GM21825 (cell line): ENCODE data around the gene RITA1.
A peak's percentile ranks its signal among the peaks of the same experiment; 100 is the strongest.
"Not testable (repeated sequence)": the region's sequence is repeated elsewhere in the genome, so short reads cannot be mapped to it uniquely, and the experiment has no call there.

ENCODE experiments used
- ATAC-seq: cut with Tn5 transposase; IDR thresholded peaks from one replicate; pipeline ENCODE4 v1.9.1; 2021; ENCODE audit warnings: mild to moderate bottlenecking, moderate library complexity; ENCODE audit not compliant: unreplicated experiment

RITA1 gene

DNA sequence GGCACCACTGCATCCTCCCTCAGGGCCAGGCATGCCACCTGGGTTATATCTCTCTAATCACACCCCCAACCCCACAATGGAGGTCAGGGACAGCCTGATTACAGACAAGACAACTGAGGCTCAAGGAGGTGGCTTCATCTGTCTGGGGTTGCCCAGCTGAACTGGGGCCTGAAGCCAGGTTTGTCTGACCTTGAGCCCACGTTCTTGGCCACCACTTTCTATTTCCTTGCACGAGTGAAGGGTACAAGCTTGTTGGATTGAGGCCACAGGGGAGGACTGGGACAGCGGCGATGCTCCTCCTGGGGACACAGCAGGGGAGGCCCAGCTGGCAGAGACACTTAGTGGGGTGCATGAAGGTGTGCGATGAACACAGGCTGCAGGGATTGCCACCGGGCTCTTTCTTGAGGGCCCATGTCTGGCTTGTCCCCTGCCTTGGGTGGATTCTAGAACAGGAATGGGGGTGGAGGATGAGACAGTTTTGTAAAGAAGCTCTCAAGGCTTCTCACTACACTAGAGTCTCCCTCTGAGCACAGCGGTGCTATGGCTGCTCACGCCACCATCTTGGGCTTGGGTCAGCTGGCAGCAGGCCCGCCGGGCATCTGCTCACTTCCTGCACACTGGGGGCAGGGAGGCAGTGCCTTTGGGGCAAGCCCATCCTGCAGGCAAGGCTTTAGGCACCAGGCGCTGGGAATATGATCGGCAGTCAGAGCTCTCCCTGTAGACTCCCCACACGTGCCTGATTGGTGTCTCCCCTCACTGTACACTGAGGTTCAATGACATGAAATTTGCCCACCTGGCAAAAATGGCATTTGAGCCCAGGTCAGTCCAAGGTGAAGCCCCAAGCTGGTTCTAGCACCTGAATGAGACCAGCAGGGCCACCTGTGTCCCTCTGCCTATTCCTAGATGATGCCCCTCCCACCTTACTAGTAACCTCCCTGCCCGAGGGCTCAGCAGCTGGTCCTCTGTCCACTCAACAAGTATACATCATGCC lies 16.0 kb downstream of the RITA1 start:
- ATAC-seq = no peak

DNA sequence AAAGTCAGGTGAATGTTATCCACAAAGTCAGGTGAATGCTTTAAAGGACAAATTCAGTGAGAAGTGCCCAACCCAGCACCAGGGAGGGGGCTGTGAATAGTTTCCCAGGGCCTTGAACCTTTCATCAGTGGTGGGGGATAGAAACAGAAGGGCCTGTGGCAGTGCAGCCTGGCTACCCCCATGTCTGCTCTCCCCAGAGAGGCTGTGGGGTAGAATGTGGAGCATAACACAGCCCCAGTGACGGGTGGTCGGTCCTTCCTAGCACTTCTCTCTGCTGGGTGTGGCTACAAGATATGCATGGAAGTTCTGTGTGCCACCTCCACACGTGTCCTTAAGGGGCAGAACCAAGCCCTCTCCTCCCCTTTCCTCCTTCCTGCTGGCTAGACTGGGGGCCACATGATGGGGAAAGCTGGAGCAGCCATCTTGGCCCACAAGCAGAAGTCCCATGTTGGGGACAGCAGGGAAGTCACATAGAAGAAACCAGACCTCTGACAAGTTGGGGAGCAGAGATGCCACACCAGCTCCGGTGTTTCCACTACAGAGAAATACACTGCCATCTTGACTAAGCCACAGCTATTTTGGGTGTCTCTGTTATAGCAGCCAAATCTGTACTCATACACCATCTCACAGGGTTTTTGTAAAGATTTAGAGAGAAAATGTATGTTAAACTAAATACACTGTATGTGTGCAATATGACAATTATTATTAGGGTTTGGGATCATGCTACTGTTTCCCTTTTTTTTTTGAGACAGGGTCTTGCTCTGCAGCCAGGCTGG lies 17.0 kb downstream of the RITA1 start:
- no peak for ATAC-seq

GRCh38 chr12:113203852-113204760 lies 18.6 kb downstream of the RITA1 start:
- ATAC-seq = no peak

- ATAC-seq = no peak
These were observed 19.3 kb downstream of the RITA1 start for GRCh38 chr12:113204804-113205203.

DNA sequence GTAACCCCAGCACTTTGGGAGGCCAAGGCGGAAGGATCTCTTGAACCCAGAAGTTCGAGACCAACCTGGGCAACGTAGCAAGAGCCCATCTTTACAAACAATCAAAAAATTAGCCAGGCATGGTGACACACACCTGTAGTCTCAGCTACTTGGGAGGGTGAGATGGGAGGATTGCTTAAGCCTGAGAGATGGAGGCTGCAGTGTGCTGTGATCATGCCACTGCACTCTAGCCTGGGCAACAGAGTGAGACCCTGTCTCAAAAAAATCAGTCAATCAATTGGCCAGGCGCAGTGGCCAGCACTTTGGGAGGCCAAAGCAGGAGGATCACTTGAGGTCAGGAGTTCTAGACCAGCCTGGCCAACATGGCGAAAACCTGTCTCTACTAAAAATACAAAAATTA lies 21.3 kb downstream of the RITA1 start:
- not testable (repeated sequence) for ATAC-seq

- ATAC-seq = peak; percentile 5
These were observed 22.1 kb downstream of the RITA1 start for GRCh38 chr12:113207613-113208040.

GRCh38 chr12:113208041-113208934 lies 22.8 kb downstream of the RITA1 start:
- ATAC-seq = peak; percentile 75

- ATAC-seq = no peak
These were observed 25.6 kb downstream of the RITA1 start for GRCh38 chr12:113211160-113211559.

- ATAC-seq = peak; percentile 47
These were observed 29.4 kb downstream of the RITA1 start for GRCh38 chr12:113214895-113215400.

DNA sequence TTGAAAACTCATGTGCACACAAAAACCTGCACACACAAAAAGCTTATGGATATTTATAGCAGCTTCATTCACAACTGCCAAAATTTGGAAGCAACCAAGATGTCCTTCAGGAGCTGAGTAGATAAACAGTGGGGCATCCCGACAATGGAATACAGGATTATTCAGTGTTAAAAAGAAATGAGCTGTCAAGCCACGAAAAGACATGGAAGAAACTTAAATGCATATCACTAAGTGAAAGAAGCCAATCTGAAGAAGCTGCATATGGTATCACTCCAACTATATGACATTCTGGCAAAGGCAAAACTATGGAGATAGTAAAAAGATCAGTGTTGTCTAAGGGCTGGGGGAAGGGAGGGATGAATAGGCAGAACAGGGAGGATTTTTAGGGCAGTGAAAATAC lies 30.5 kb downstream of the RITA1 start:
- no peak for ATAC-seq

- no peak for ATAC-seq
These were observed 35.2 kb downstream of the RITA1 start for GRCh38 chr12:113220593-113221180.

DNA sequence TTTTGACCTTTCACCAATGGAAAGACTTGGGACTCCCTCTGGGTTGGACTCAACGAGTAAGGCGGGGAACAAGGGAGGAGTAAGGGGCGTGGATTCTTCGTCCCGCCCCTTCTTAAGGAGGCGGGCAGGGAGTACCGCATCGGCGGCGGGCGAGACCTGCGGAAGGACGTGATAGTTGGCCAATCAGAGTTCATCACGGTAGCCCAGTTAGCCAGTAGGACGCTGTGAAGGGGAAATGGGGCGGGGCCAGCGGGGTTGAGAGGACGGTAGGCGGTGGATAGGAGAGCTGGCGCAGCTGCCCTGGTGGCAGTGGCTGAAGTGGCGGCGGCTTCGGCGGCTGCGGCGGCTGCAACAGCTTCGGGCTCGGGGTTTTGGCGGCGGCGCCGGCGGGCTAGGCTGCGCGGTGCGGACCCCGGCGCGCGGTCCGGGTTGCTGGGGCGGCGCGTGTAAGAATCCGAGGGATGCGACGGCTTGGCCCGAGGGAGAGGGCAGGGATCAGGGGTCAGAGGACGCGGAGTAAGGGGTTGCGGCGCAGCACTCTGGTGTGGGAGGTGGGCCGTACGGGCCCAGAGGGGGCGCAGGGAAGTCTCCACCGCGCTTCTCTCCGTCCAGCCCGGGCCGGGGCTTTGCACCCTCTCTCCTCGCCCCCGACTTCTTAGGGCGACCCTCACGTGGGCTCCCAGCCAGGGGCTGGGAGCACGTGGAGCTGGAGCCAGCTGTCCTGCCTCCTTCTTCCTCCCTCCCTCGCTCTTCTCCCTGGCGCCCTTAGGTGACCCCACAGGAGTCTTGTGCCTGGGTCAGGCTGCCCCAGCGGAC lies 35.9 kb downstream of the RITA1 start, which contains the start of gene TPCN1:
Gene TPCN1 (plus strand): TSS at position 284 of the 816 bp plus-strand sequence. CDS start 5,389 bp downstream, outside the sequence.
- peak; percentile 83 for ATAC-seq

DNA sequence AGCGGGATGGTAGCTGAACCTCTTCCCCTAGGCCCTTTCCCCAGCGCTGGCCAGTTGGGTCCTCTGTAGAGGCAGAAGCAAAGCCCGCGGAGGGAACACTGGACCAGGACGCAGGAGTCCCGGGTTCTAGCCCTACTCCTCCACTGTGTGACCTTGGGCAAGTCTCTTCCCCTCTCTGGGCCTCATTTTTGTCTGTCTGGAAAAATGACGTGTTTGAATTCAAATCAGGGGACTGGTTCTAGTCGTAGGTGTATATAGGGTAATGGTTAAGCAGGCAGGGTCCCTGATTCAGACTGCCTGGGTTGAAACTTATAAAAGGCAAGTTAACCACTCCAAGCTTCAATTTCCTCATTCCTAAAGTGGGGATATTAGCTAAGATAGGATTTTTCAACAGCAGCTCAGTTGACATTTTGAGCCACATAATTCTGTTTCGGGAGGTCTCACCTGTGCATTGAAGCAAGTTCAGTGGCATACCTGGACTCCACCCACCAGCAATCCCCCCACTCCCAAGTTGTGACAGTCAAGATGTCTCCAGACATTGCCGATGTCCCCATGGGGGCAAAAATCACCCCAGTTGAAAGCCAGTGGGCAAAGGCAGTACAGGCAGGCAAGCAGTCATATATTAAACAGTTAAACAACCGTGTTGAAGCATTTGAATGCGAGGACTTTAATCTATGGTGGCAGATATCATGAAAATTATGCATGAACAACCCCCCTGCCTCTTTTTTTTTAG lies 36.6 kb downstream of the RITA1 start:
- no peak for ATAC-seq

DNA sequence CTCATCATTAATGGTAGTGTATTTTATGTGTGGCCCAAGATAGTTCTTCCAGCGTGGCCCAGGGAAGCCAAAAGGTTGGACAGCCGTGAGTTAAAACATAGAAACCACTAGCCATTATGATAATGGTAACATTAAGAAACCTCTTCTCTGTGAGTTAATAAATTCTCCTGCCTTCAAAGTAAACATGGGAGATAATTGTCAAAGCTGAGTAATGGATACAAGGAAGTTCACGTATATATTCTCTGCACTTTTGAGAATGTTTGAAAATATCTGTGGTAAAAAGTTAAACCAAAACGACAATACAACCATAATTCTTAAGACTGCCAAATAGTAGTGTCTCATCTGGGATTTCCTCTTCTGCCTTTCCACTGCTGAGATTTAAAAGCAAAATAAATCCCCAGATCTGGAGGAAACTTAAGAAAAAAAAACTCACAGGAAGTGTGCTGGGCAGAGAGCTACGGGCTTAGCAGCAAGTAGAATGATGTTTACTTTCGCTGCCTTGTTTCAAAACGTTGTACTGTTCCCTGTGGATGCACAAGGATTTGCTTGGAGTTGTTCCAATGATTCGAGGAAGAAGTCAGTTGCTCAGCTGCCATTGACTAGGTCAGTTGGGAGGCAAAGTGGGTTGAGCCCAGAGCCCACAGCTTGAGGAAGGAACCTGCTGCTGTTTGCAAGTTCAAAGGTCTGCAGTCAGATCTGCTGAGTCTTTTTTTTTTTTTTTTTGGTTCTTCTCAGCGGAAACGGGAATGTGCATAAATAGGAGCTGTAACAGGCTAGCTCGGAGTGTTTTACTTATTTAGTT lies 37.4 kb downstream of the RITA1 start:
- no peak for ATAC-seq

DNA sequence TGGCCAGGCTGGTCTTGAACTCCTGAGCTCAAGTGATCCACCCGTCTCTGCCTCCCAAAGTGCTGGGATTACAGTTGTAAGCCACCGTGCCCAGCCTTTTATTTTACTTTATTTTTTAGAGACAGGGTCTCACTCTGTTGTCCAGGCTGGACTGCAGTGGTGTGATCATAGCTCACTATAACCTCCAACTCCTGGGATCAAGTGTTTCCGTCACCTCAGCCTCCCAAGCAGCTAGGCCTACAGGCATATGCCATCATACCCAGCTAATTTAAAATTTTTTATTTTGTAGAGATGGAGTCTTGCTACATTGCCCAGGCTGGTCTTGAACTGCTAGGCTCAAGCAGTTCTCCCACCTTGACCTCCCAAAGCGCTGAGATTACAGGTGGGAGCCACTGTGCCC lies 39.4 kb downstream of the RITA1 start:
- ATAC-seq = no peak

- no peak for ATAC-seq
These were observed 41.4 kb downstream of the RITA1 start for GRCh38 chr12:113226696-113227568.
